Mesodermal cell (in vitro differentiated cells): ENCODE results near the gene JAKMIP1.

Source experiments
- H3K27ac ChIP-seq: 2 replicates; pipeline ENCODE4 v1.7.0; 2013; ENCODE audit warnings: mild to moderate bottlenecking, low read depth, low read length, moderate library complexity; ENCODE audit not compliant: severe bottlenecking
- H3K36me3 ChIP-seq: 2 replicates; pipeline ENCODE4 v1.7.1; 2013; ENCODE audit warnings: mild to moderate bottlenecking, low read length, moderate library complexity; ENCODE audit not compliant: control insufficient read depth, insufficient read depth
- H3K4me1 ChIP-seq: one replicate; pipeline ENCODE4 v1.7.1; 2013; ENCODE audit warnings: mild to moderate bottlenecking, low read length; ENCODE audit not compliant: insufficient read depth, control insufficient read depth, poor library complexity, severe bottlenecking
- H3K4me3 ChIP-seq: 2 replicates; pipeline ENCODE4 v1.7.0; 2013; ENCODE audit warnings: low read length, control low read depth, mild to moderate bottlenecking; ENCODE audit not compliant: insufficient read depth, poor library complexity, severe bottlenecking; ENCODE audit errors: extremely low read depth
- H3K9me3 ChIP-seq: 2 replicates; pipeline ENCODE4 v1.7.1; 2013; ENCODE audit warnings: mild to moderate bottlenecking, low read length, moderate library complexity; ENCODE audit not compliant: control insufficient read depth
- WGBS, 2 experiments: methylation state at CpG; one replicate each; pipeline ENCODE4 v1.1.5; 2013; ENCODE audit warnings: missing lambda C conversion rate in 2 of 2; ENCODE audit not compliant: insufficient coverage in 2 of 2; 5-methylcytosine and 5-hydroxymethylcytosine counted together

Gene JAKMIP1

GRCh38 chr4:6200922-6201362 lies 593 bp upstream of the JAKMIP1 start:
- no peaks in the 10 kb centered on the region for H3K36me3 ChIP-seq
- no peak overlapping the region for H3K27ac ChIP-seq
- no peaks in the 10 kb centered on the region for H3K4me1 ChIP-seq
- peak overlapping the region; percentile 49 for H3K4me3 ChIP-seq
- 17 to 22% methylated on average over 7 to 14 of the region's 15 CpGs for WGBS, 2 experiments
- H3K9me3 ChIP-seq = no peaks in the 10 kb centered on the region

GRCh38 chr4:6199422-6199921 lies 877 bp downstream of the JAKMIP1 start:
- Histone ChIP-seq H3K27ac (no peak overlapping the region), H3K36me3 (no peaks in the 10 kb centered on the region), H3K4me1 (no peaks in the 10 kb centered on the region), H3K9me3 (no peaks in the 10 kb centered on the region), H3K4me3 (peak overlapping the region; percentile 50)
- WGBS, 2 experiments = 1 to 2% methylated on average over 36 to 44 of the region's 55 CpGs

- Histone ChIP-seq H3K9me3 (no peaks in the 10 kb centered on the region), H3K27ac (no peak overlapping the region), H3K4me3 (peak overlapping the region; percentile 19), H3K36me3 (no peaks in the 10 kb centered on the region), H3K4me1 (no peaks in the 10 kb centered on the region)
- WGBS, 2 experiments = 0 to 3% methylated on average over 22 to 23 of the region's 27 CpGs
Measured at GRCh38 chr4:6198768-6199421, 1.5 kb downstream of the JAKMIP1 start.

GRCh38 chr4:6198278-6198677 lies 2.1 kb downstream of the JAKMIP1 start:
- WGBS, 2 experiments = 69% methylated on average over 6 of the region's 6 CpGs; no CpG with 5 or more reads in 1 of the 2 experiments
- H3K36me3 ChIP-seq = no peaks in the 10 kb centered on the region
- H3K4me3 ChIP-seq = no peak overlapping the region
- no peaks in the 10 kb centered on the region for H3K4me1 ChIP-seq
- H3K27ac ChIP-seq = no peak overlapping the region
- H3K9me3 ChIP-seq = no peaks in the 10 kb centered on the region

- 87% methylated on average over 4 to 5 of the region's 9 CpGs for WGBS, 2 experiments
- Histone ChIP-seq H3K36me3 (no peaks in the 10 kb centered on the region), H3K4me3 (no peak overlapping the region), H3K27ac (no peak overlapping the region), H3K9me3 (no peaks in the 10 kb centered on the region), H3K4me1 (no peaks in the 10 kb centered on the region)
Measured at GRCh38 chr4:6197433-6198174, 2.7 kb downstream of the JAKMIP1 start.

GRCh38 chr4:6196871-6197270 lies 3.5 kb downstream of the JAKMIP1 start:
- Histone ChIP-seq H3K27ac (no peak overlapping the region), H3K4me1 (no peaks in the 10 kb centered on the region), H3K36me3 (no peaks in the 10 kb centered on the region), H3K4me3 (no peak overlapping the region), H3K9me3 (no peaks in the 10 kb centered on the region)
- 95 to 97% methylated on average over 8 to 11 of the region's 11 CpGs for WGBS, 2 experiments

GRCh38 chr4:6196324-6196723 lies 4.0 kb downstream of the JAKMIP1 start:
- Histone ChIP-seq H3K4me1 (no peaks in the 10 kb centered on the region), H3K4me3 (no peak overlapping the region), H3K9me3 (no peaks in the 10 kb centered on the region), H3K27ac (no peak overlapping the region), H3K36me3 (no peaks in the 10 kb centered on the region)
- WGBS, 2 experiments = 80 to 94% methylated on average over 3 to 5 of the region's 8 CpGs

- Histone ChIP-seq H3K9me3 (no peaks in the 10 kb centered on the region), H3K4me3 (no peak overlapping the region), H3K27ac (no peak overlapping the region), H3K4me1 (no peaks in the 10 kb centered on the region), H3K36me3 (no peaks in the 10 kb centered on the region)
- WGBS, 2 experiments = 72 to 81% methylated on average over 8 of the region's 12 CpGs
Measured at GRCh38 chr4:6195602-6196319, 4.6 kb downstream of the JAKMIP1 start.

- 89 to 90% methylated on average over 11 to 12 of the region's 12 CpGs for WGBS, 2 experiments
Measured at GRCh38 chr4:6194458-6195195, 5.7 kb downstream of the JAKMIP1 start.

GRCh38 chr4:6193399-6193798 lies 7.0 kb downstream of the JAKMIP1 start:
- no peak overlapping the region for H3K4me3 ChIP-seq
- no peaks in the 10 kb centered on the region for H3K4me1 ChIP-seq
- H3K36me3 ChIP-seq = no peaks in the 10 kb centered on the region
- WGBS, 2 experiments = 88 to 98% methylated on average over 10 to 11 of the region's 11 CpGs
- H3K27ac ChIP-seq = no peak overlapping the region
- no peaks in the 10 kb centered on the region for H3K9me3 ChIP-seq

More at GRCh38 chr4:6194458-6195195, 5.7 kb downstream of the JAKMIP1 start:
- H3K27ac ChIP-seq = no peak overlapping the region
- no peak overlapping the region for H3K4me3 ChIP-seq
- no peaks in the 10 kb centered on the region for H3K9me3 ChIP-seq
- no peaks in the 10 kb centered on the region for H3K4me1 ChIP-seq
- H3K36me3 ChIP-seq = no peaks in the 10 kb centered on the region
